H1 (cell line): ENCODE data around the gene SSPN. TPM values are rescaled to one million over a fixed set of nuclear protein-coding genes. Genes with fewer than 3 reads are reported as not detected.

Experiments used
- BCL11A ChIP-seq, 2 experiments: IDR thresholded peaks; one replicate each; pipeline ENCODE4 v1.6.1; 2011; ENCODE audit warnings: low read depth in 2 of 2, low read length in 2 of 2, mild to moderate bottlenecking in 2 of 2
- CEBPB ChIP-seq: IDR thresholded peaks from 2 replicates; pipeline ENCODE4 v1.6.1; 2012; ENCODE audit warnings: low read depth, low read length
- CHD7 ChIP-seq: fragments of 300-600 bp; sonication (generic); IDR thresholded peaks from 2 replicates; pipeline ENCODE4 v1.7.1; 2012; ENCODE audit warnings: low read length, moderate library complexity, mild to moderate bottlenecking, inconsistent platforms; ENCODE audit not compliant: insufficient replicate concordance
- FOSL1 ChIP-seq: IDR thresholded peaks from 2 replicates; pipeline ENCODE4 v1.6.1; 2011; ENCODE audit warnings: mild to moderate bottlenecking, low read depth, low read length, moderate library complexity; ENCODE audit not compliant: insufficient read depth
- MAFK ChIP-seq: IDR thresholded peaks from 2 replicates; pipeline ENCODE4 v1.6.1; 2012; ENCODE audit warnings: low read depth, mild to moderate bottlenecking, improper control_type of control experiment, low read length
- RAD21 ChIP-seq, 2 experiments: IDR thresholded peaks in 1 of 2; conservative IDR thresholded peaks in 1 of 2; 2 replicates each; pipeline ENCODE4 v1.6.1; 2011; ENCODE audit warnings: low read depth in 2 of 2, low read length in 2 of 2, improper control_type of control experiment in 1 of 2, inconsistent platforms in 1 of 2, mild to moderate bottlenecking in 1 of 2, moderate library complexity in 1 of 2
- RBBP5 ChIP-seq: IDR thresholded peaks from 2 replicates; pipeline ENCODE4 v1.7.1; 2012; ENCODE audit warnings: low read depth, mild to moderate bottlenecking, inconsistent platforms, low read length, moderate library complexity, borderline replicate concordance
- SIRT6 ChIP-seq: IDR thresholded peaks from one replicate; pipeline ENCODE4 v1.7.1; 2012; ENCODE audit warnings: low read length, inconsistent platforms
- USF2 ChIP-seq: IDR thresholded peaks from 2 replicates; pipeline ENCODE4 v1.6.1; 2011; ENCODE audit warnings: low read length, improper control_type of control experiment
- polyA plus RNA-seq, 7 experiments: library from polyadenylated mRNA; depleted of rRNA in 3 of 7; stranded (reverse) in 5 of 7; unstranded in 2 of 7; fragments of >200 nt in 5 of 7; fragments of 200-250 nt in 2 of 7; gene quantifications; 1 replicate in 5 of 7; 2 replicates in 1 of 7; 4 replicates in 1 of 7; pipeline versions ENCODE4 v1.2.1 to v1.2.3, GENCODE V29; 2011 to 2013; ENCODE audit warnings: missing spikeins in 2 of 7, mixed read lengths in 2 of 7
- total RNA-seq: library from RNA; stranded (reverse); fragmentation: NEBNext Ultra II Directional; extraction: Animal tissue kit (Norgen Biotek cat#: 25700); gene quantifications from 2 replicates; pipeline ENCODE4 v1.2.1, GENCODE V29; 2021

SSPN gene
- total and polyA plus RNA-seq, 2 of the 8 experiments (the other 6 are each of a cell fraction or from before 2014, with no cell fraction given) = 0.86 to 1.8 TPM

GRCh38 chr12:26265606-26266005 is 70.2 kb downstream of the SSPN start (continued):
- TF ChIP-seq CHD7 (no peak), CEBPB (no peak), USF2 (no peak), SIRT6 (no peak), RBBP5 (no peak), FOSL1 (no peak), BCL11A (IDR thresholded peaks at IDR 0.05; ENCODE audit: low read depth in 2 of 2, low read length in 2 of 2) (no peak), RAD21 (IDR thresholded peaks at IDR 0.05 in 1 of 2, conservative IDR thresholded peaks at IDR 0.05 in 1 of 2; ENCODE audit: low read depth in 2 of 2, low read length in 2 of 2) (no peak), MAFK (no peak)
